GM19035 (cell line): ENCODE measurements around the gene AMH.

Experiments
- ATAC-seq: cut with Tn5 transposase; IDR thresholded peaks from one replicate; pipeline ENCODE4 v1.9.1; 2021; ENCODE audit not compliant: unreplicated experiment

AMH gene

GRCh38 chr19:2248136-2249009, 750 bp upstream of the AMH start:
- ATAC-seq = no peak

GRCh38 chr19:2249880-2250765, 1.0 kb downstream of the AMH start:
- ATAC-seq = no peak

- no peak for ATAC-seq
Observed at GRCh38 chr19:2250766-2251105, 1.6 kb downstream of the AMH start.

- ATAC-seq = no peak
Observed at GRCh38 chr19:2251106-2252054, 2.3 kb downstream of the AMH start.

- no peak for ATAC-seq
Observed at GRCh38 chr19:2252055-2252796, 3.1 kb downstream of the AMH start.

- ATAC-seq = no peak
Observed at GRCh38 chr19:2252797-2253105, 3.6 kb downstream of the AMH start.

- no peak for ATAC-seq
Observed at GRCh38 chr19:2253106-2254063, 4.3 kb downstream of the AMH start.

GRCh38 chr19:2254064-2254872, 5.1 kb downstream of the AMH start:
- ATAC-seq = no peak

GRCh38 chr19:2255112-2255845, 6.2 kb downstream of the AMH start:
- ATAC-seq = no peak

GRCh38 chr19:2255982-2256685, 7.0 kb downstream of the AMH start, which contains the start of gene JSRP1:
JSRP1 (minus strand) TSS chr19:2256417; CDS start chr19:2255314, 1,103 bp downstream.
- no peak for ATAC-seq

GRCh38 chr19:2259336-2259735, 10.2 kb downstream of the AMH start:
- no peak for ATAC-seq

GRCh38 chr19:2260341-2260805, 11.2 kb downstream of the AMH start:
- ATAC-seq = no peak

- no peak for ATAC-seq
Observed at GRCh38 chr19:2261438-2262172, 12.5 kb downstream of the AMH start.

GRCh38 chr19:2266183-2266993, 17.3 kb downstream of the AMH start:
- no peak for ATAC-seq

GRCh38 chr19:2268480-2268830, 19.3 kb downstream of the AMH start:
- ATAC-seq = no peak

- ATAC-seq = no peak
Observed at GRCh38 chr19:2268861-2269243, 19.7 kb downstream of the AMH start.
